H1 (cell line): ENCODE data around the gene AGBL1.

Experiments used
- CBX5 ChIP-seq: fragments of 300-800, 300-1000 bp; sonication (generic); IDR thresholded peaks from 2 replicates; pipeline ENCODE4 v1.7.1; 2016; ENCODE audit warnings: antibody characterized with exemption, low read length, low read depth
- CHD2 ChIP-seq: IDR thresholded peaks from 2 replicates; pipeline ENCODE4 v1.6.1; 2012; ENCODE audit warnings: low read length, improper control_type of control experiment
- EGR1 ChIP-seq: IDR thresholded peaks from 2 replicates; pipeline ENCODE4 v1.6.1; 2011; ENCODE audit warnings: low read depth, low read length, borderline replicate concordance
- EZH2 ChIP-seq: fragments of 200-600 bp; sonication (generic); IDR thresholded peaks from 2 replicates; pipeline ENCODE4 v1.7.1; 2012; ENCODE audit warnings: low read depth, mild to moderate bottlenecking, moderate library complexity, low read length, inconsistent platforms; ENCODE audit not compliant: severe bottlenecking
- HDAC2 ChIP-seq, 2 experiments: fragments of 300-600 bp in 1 of 2; sonication (generic) in 1 of 2; IDR thresholded peaks; 2 replicates each; pipeline ENCODE4 v1.6.1; 2011 to 2012; ENCODE audit warnings: low read depth in 2 of 2, low read length in 2 of 2, mild to moderate bottlenecking in 2 of 2, moderate library complexity in 2 of 2, borderline replicate concordance in 1 of 2, inconsistent platforms in 1 of 2
- SP1 ChIP-seq: IDR thresholded peaks from 2 replicates; pipeline ENCODE4 v1.6.1; 2011; ENCODE audit warnings: low read depth, low read length
- TAF1 ChIP-seq: IDR thresholded peaks from 2 replicates; pipeline ENCODE4 v1.6.1; 2011; ENCODE audit warnings: mild to moderate bottlenecking, low read depth, low read length
- TF ChIP-seq, protein P1 (sequence below), 3 experiments: IDR thresholded peaks; 1 replicate in 2 of 3; 2 replicates in 1 of 3; pipeline versions ENCODE4 v1.5.1 to v1.6.1; 2011; ENCODE audit warnings: low read length in 3 of 3, mild to moderate bottlenecking in 3 of 3, inconsistent platforms in 2 of 3, low read depth in 1 of 3, moderate library complexity in 1 of 3; ENCODE audit not compliant: insufficient read depth in 1 of 3; ENCODE audit errors: control extremely low read depth in 1 of 3
- TF ChIP-seq, protein P2 (sequence below): IDR thresholded peaks from 2 replicates; pipeline ENCODE4 v1.6.1; 2012; ENCODE audit warnings: inconsistent platforms

DNA sequence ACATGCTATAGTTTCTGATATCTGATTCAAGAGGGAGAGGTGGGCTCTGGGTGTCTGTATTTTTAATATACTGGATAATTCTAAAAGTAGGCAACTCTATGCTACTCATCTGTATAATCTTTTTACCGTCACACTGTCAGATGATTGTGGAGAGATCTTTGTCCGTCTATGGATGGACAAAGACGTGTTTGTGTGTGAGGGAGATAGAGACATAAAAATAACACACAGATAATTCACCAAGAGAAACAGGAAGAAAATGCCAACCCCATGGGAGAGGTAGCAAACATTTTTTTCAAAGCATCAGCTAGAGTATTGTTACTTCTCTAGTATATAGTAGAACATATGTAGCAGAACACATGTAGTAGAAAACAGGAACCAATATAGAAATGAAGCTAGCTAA lies 346.1 kb downstream of the AGBL1 start:
- TF ChIP-seq, protein P1, sequence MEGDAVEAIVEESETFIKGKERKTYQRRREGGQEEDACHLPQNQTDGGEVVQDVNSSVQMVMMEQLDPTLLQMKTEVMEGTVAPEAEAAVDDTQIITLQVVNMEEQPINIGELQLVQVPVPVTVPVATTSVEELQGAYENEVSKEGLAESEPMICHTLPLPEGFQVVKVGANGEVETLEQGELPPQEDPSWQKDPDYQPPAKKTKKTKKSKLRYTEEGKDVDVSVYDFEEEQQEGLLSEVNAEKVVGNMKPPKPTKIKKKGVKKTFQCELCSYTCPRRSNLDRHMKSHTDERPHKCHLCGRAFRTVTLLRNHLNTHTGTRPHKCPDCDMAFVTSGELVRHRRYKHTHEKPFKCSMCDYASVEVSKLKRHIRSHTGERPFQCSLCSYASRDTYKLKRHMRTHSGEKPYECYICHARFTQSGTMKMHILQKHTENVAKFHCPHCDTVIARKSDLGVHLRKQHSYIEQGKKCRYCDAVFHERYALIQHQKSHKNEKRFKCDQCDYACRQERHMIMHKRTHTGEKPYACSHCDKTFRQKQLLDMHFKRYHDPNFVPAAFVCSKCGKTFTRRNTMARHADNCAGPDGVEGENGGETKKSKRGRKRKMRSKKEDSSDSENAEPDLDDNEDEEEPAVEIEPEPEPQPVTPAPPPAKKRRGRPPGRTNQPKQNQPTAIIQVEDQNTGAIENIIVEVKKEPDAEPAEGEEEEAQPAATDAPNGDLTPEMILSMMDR (IDR thresholded peaks at IDR 0.05; ENCODE audit: control extremely low read depth in 1 of 3, insufficient read depth in 1 of 3, low read depth in 1 of 3, low read length in 3 of 3), result no peak
- TF ChIP-seq CHD2 (no peak), HDAC2 (IDR thresholded peaks at IDR 0.05; ENCODE audit: borderline replicate concordance in 1 of 2, low read depth in 2 of 2, low read length in 2 of 2) (no peak), EZH2 (no peak), SP1 (no peak), EGR1 (no peak), CBX5 (no peak), TAF1 (no peak)
- TF ChIP-seq, protein P2, sequence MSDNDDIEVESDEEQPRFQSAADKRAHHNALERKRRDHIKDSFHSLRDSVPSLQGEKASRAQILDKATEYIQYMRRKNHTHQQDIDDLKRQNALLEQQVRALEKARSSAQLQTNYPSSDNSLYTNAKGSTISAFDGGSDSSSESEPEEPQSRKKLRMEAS, result no peak
